Astrocyte (in vitro differentiated cells and primary cell): ENCODE measurements around the gene UBR2.

ENCODE experiments used
- CTCF ChIP-seq: IDR thresholded peaks from 2 replicates; pipeline ENCODE4 v1.5.1; 2011; ENCODE audit warnings: low read depth, mild to moderate bottlenecking, inconsistent platforms, low read length, moderate library complexity; ENCODE audit not compliant: insufficient read depth
- EZH2 ChIP-seq: IDR thresholded peaks from 2 replicates; pipeline ENCODE4 v1.6.1; 2012; ENCODE audit warnings: mild to moderate bottlenecking, low read length, inconsistent platforms; ENCODE audit not compliant: insufficient read depth

DNA sequence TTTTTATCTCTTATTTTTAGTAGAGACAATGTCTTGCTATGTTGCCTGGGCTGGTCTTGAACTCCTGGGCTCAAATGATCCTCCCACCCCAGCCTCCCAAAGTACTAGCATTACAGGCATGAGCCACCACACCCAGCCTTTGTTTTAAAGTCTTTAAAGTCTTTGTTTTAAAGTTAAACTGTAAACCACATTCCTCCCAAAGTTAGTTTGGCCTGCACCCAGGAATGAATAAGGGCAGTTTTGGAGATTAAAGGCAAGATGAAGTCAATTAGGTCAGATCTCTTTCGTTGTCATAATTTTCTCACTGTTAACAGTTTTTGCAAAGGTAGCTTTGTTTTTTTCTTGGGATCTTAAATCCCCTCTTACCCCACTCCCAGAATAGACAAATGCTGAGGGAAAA lies 63.8 kb downstream of the UBR2 start:
- TF ChIP-seq EZH2, result no peak
- TF ChIP-seq CTCF, result no peak
